Panc1 (cell line): ENCODE data around the gene RAP1GAP. TPM values are rescaled to one million over a fixed set of nuclear protein-coding genes. Genes with fewer than 3 reads are reported as not detected.

Source experiments
- ATAC-seq: fragments of 200-7000 bp; cut with Tn5 transposase; 2 replicates; pipeline ENCODE4 v1.9.1; 2020; ENCODE audit warnings: mild to moderate bottlenecking, moderate library complexity
- BruUV-seq: library from RNA; stranded (reverse); fragments of 400-500 nt; replicated peaks from 2 replicates; lab custom pipeline; 2021; lab: Mats Ljungman, UMichigan
- CTCF ChIA-PET: fragments of 300-600 bp; sonication (Branson Sonifier 250); formaldehyde crosslinking; loops from one replicate; lab custom pipeline; 2022; ENCODE audit warnings: antibody characterized with exemption; lab: Charles Lee
- POLR2A ChIA-PET: fragments of 300-600 bp; sonication (Branson Sonifier 250); formaldehyde crosslinking; loops from one replicate; lab custom pipeline; 2022; ENCODE audit warnings: antibody characterized with exemption; lab: Charles Lee
- DNase-seq: peaks from one replicate; pipeline ENCODE4 v3.0.0-alpha.2; 2010; ENCODE audit warnings: low read depth, low spot score
- H3K27ac ChIP-seq: 2 replicates; pipeline ENCODE4 v1.5.1; 2011; ENCODE audit warnings: mild to moderate bottlenecking, low read length, inconsistent platforms
- H3K27me3 ChIP-seq: fragments of 200-500 bp; sonication (Bioruptor generic); 2 replicates; pipeline ENCODE4 v1.6.0; 2014; ENCODE audit warnings: low read length, inconsistent platforms; ENCODE audit not compliant: control insufficient read depth, insufficient read depth
- H3K36me3 ChIP-seq: fragments of 200-500 bp; sonication (Bioruptor generic); 2 replicates; pipeline ENCODE4 v1.5.1; 2014; ENCODE audit warnings: inconsistent platforms, mild to moderate bottlenecking, low read length, moderate library complexity; ENCODE audit not compliant: control insufficient read depth, insufficient read depth
- H3K4me1 ChIP-seq: 2 replicates; pipeline ENCODE4 v1.5.1; 2011; ENCODE audit warnings: inconsistent platforms, mild to moderate bottlenecking, low read length, moderate library complexity; ENCODE audit not compliant: control insufficient read depth, insufficient read depth
- H3K4me3 ChIP-seq, 2 experiments: 2 replicates each; pipeline ENCODE4 v1.5.1; 2011 to 2012; ENCODE audit warnings: low read depth in 2 of 2, low read length in 2 of 2, mild to moderate bottlenecking in 2 of 2, inconsistent platforms in 1 of 2, moderate library complexity in 1 of 2
- H3K9me3 ChIP-seq: fragments of 200-500 bp; sonication (Bioruptor generic); 2 replicates; pipeline ENCODE4 v1.5.1; 2014; ENCODE audit warnings: low read depth, mild to moderate bottlenecking, inconsistent platforms, low read length, moderate library complexity; ENCODE audit not compliant: control insufficient read depth, insufficient read depth
- CTCF ChIP-seq: fragments of 450-650 bp; IDR thresholded peaks from 2 replicates; pipeline ENCODE4 v1.5.1; 2017; ENCODE audit warnings: mild to moderate bottlenecking
- POLR2AphosphoS5 ChIP-seq: IDR thresholded peaks from 2 replicates; pipeline ENCODE4 v1.6.1; 2012; ENCODE audit warnings: mild to moderate bottlenecking, low read depth, low read length, moderate library complexity
- REST ChIP-seq, 2 experiments: IDR thresholded peaks; 2 replicates each; pipeline ENCODE4 v1.6.1; 2011 to 2012; ENCODE audit warnings: low read depth in 2 of 2, control low read depth in 1 of 2, low read length in 1 of 2, mild to moderate bottlenecking in 1 of 2, moderate library complexity in 1 of 2; ENCODE audit not compliant: insufficient read depth in 1 of 2
- SIN3A ChIP-seq: IDR thresholded peaks from 2 replicates; pipeline ENCODE4 v1.6.1; 2012; ENCODE audit warnings: low read depth, mild to moderate bottlenecking, low read length, moderate library complexity, borderline replicate concordance; ENCODE audit not compliant: insufficient read depth
- TCF7L2 ChIP-seq: IDR thresholded peaks from 2 replicates; pipeline ENCODE4 v1.6.1; 2011; ENCODE audit warnings: mild to moderate bottlenecking, low read depth, low read length, inconsistent platforms
- in situ Hi-C: cut with HindIII; loops from 2 replicates; pipeline ENCODE4 v1.10.0; 2016; ENCODE audit warnings: low sequenced_read_pairs, low pct_unique_long_range_greater_than_20kb
- intact Hi-C: fragments of 100-400 bp; cut with micrococcal nuclease; formaldehyde crosslinking; loops from one replicate; pipeline ENCODE4 v1.10.0; 2022; ENCODE audit not compliant: unreplicated experiment
- total RNA-seq: library from RNA; stranded (reverse); gene quantifications from one replicate; pipeline ENCODE4 v1.2.1, GENCODE V29; 2021; ENCODE audit not compliant: unreplicated experiment

Gene RAP1GAP
- total RNA-seq, 1 experiment from 2014 or later, result 4.6 TPM

DNA sequence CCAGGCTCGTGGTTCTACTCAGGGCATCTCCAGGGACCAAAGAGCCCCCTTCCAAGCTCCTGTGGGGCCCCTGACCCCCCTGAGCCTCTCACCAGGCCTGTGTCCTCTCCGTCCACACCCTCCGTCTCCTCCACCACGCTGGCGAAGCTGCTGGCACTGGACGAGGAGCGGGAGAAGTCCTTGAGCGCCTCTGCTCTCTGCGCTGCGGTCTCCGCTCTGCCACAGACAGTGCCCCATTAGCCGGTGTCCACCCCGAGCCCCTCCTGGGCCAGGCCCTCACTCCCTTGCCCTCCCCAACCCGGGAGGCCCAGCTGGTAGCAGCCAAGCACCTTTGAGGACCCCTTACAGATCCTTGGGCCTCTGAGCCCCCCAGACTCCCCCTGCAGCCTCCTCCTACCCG lies 69.8 kb downstream of the RAP1GAP start:
- Histone ChIP-seq H3K27me3 (no peaks in the 10 kb centered on the region), H3K4me1 (no peaks in the 10 kb centered on the region), H3K27ac (no peak overlapping the region), H3K9me3 (no peaks in the 10 kb centered on the region), H3K4me3 (no peak overlapping the region), H3K36me3 (no peaks in the 10 kb centered on the region)
- DNase-seq (no peak), ATAC-seq (no peak)
- TF ChIP-seq REST (IDR thresholded peaks at IDR 0.05; ENCODE audit: insufficient read depth in 1 of 2, low read depth in 2 of 2, low read length in 1 of 2), result no peak
- TF ChIP-seq TCF7L2, result no peak
- no peak for TF ChIP-seq SIN3A
- no peak for TF ChIP-seq CTCF
- no peak for TF ChIP-seq POLR2AphosphoS5
- ChIA-PET POLR2A (no interaction called here), CTCF (no interaction called here)
- intact Hi-C loops (loop anchor here (10.0 kb wide), 1 partner anchor 55 kb away; no protein-coding TSS in a partner anchor), in situ Hi-C loops (no loop called here)
- BruUV-seq, result no TSS peak

- POLR2A ChIA-PET, result no interaction called here
- no peaks in the 10 kb centered on the region for H3K4me1 ChIP-seq
- CTCF ChIA-PET, result no interaction called here
- TF ChIP-seq REST (IDR thresholded peaks at IDR 0.05; ENCODE audit: insufficient read depth in 1 of 2, low read depth in 2 of 2, low read length in 1 of 2) (no peak), POLR2AphosphoS5 (no peak), TCF7L2 (no peak), SIN3A (no peak), CTCF (no peak)
- no peaks in the 10 kb centered on the region for H3K36me3 ChIP-seq
- H3K4me3 ChIP-seq, result no peak overlapping the region
- H3K27me3 ChIP-seq, result no peaks in the 10 kb centered on the region
- BruUV-seq, result no TSS peak
- H3K9me3 ChIP-seq, result no peaks in the 10 kb centered on the region
- ATAC-seq (no peak), DNase-seq (no peak)
- H3K27ac ChIP-seq, result no peak overlapping the region
- intact Hi-C loops (loop anchor here (10.0 kb wide), 1 partner anchor 56 kb away; no protein-coding TSS in a partner anchor), in situ Hi-C loops (no loop called here)
Observed at GRCh38 chr1:21598904-21599303, 70.3 kb downstream of the RAP1GAP start.
